NCI-H226 (cell line): ENCODE results near the gene SPATA2.
A peak's percentile ranks its signal among the peaks of the same experiment; 100 is the strongest.

Experiments used
- DNase-seq: peaks from one replicate; pipeline ENCODE4 v3.0.0-alpha.2; 2015

SPATA2 gene

GRCh38 chr20:49853640-49854039, 61.7 kb downstream of the SPATA2 start:
- DNase-seq: peak; percentile 73
